ENCODE data around the gene MGAT1. TPM values are rescaled to one million over a fixed set of nuclear protein-coding genes. Genes with fewer than 3 reads are reported as not detected.

MGAT1 gene
- total RNA-seq, 1 experiment from 2014 or later = 53.0 TPM

DNA sequence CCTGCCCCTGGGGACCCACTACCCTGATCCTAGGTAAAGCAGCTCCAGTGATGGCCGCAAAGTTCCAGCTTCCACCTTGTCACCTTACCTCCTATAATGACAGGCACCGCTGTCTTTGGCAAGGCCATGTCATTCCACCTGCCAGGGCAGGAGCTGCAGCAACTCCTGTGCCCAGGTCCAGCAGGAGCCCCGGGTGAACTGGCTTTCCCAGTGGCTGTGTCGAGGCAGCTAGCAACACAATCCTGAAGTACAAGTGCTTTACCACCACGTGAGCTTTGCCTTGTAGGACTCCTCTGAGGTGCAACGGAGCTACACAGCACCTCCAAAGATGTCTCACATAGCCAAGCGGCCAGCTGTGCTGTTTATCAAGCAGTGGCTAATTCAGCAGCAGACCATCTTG, 20.7 kb upstream of the MGAT1 start:
- ChIA-PET POLR2A (no interaction called here), CTCF (interaction anchor here (1.4 kb wide), 1 partner anchor 10 kb away, joined by 5 read pairs; no protein-coding TSS in a partner anchor), RAD21 (ENCODE audit: low non-redundant PET in 1 of 2, low total read pairs in 2 of 2, uncharacterized antibody in 2 of 2, unreplicated experiment in 2 of 2) (no interaction called here)
- intact Hi-C loops (cut with micrococcal nuclease) = no loop called here
- Histone ChIP-seq H3K79me2 (ENCODE audit: insufficient read depth, low read length) (no peaks in the 10 kb centered on the region), H3K27ac (ENCODE audit: low read depth, low read length) (no peak overlapping the region), H4K20me1 (ENCODE audit: insufficient read depth) (no peaks in the 10 kb centered on the region), H3K9ac (ENCODE audit: low read length) (no peak overlapping the region), H3K27me3 (ENCODE audit: insufficient read depth, low read length) (no peaks in the 10 kb centered on the region), H3K9me3 (ENCODE audit: control insufficient read depth in 1 of 2, insufficient read depth in 1 of 2, low read depth in 1 of 2, low read length in 2 of 2) (no peaks in the 10 kb centered on the region), H3K4me1 (ENCODE audit: control insufficient read depth in 1 of 2, insufficient read depth in 2 of 2, low read length in 2 of 2) (peaks cover 0 to 14% of the 10 kb centered on the region in 2 experiments; a peak in 2 of 4 replicates), H3K36me3 (ENCODE audit: control insufficient read depth in 1 of 2, insufficient read depth in 2 of 2, low read length in 2 of 2) (no peaks in the 10 kb centered on the region), H3K4me2 (ENCODE audit: low read length) (no peak overlapping the region), H3K4me3 (replicated peaks in 1 of 2; ENCODE audit: low read depth in 1 of 2, low read length in 2 of 2) (no peak overlapping the region), H3K9me2 (ENCODE audit: insufficient read depth) (no peaks in the 10 kb centered on the region), H2AFZ (ENCODE audit: low read depth, low read length, poor library complexity, severe bottlenecking) (no peak overlapping the region)
- no peak for ATAC-seq
- TF ChIP-seq SRF (IDR thresholded peaks at IDR 0.05; ENCODE audit: low read depth) (no peak), EGR1 (IDR thresholded peaks at IDR 0.05; ENCODE audit: low read depth) (no peak), POLR2A (IDR thresholded peaks at IDR 0.05; ENCODE audit: borderline replicate concordance, extremely low read depth, insufficient read depth, insufficient read length) (no peak), ZFX (IDR thresholded peaks at IDR 0.05) (no peak), RAD21 (IDR thresholded peaks at IDR 0.05; ENCODE audit: low read depth) (no peak)
- no peak for DNase-seq (ENCODE audit: low read depth, low spot score)
- BruUV-seq (replicated peaks) = no TSS peak

DNA sequence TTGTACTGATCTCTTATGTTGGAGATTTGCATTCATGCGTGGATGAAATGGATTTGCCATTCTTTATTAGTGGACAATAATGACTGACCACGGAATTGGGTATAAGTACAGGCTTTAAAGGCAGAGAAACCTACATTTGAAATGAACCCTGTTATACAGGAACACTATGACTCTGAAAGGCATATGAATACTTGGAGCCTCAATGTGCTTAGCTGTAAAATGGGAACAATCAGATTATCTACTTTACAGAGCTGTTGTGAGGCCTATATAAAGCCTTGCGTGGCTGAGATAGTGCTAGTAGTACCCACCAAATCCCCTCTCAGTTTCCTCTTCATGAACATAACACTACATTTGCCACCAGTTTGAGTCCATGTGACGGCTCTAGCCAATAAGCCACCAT, 18.9 kb upstream of the MGAT1 start:
- H3K9me3 ChIP-seq (ENCODE audit: control insufficient read depth in 1 of 2, insufficient read depth in 1 of 2, low read depth in 1 of 2, low read length in 2 of 2) = no peaks in the 10 kb centered on the region
- no peaks in the 10 kb centered on the region for H3K27me3 ChIP-seq (ENCODE audit: insufficient read depth, low read length)
- DNase-seq (ENCODE audit: low read depth, low spot score) (no peak), ATAC-seq (no peak)
- no peak overlapping the region for H2AFZ ChIP-seq (ENCODE audit: low read depth, low read length, poor library complexity, severe bottlenecking)
- H3K9ac ChIP-seq (ENCODE audit: low read length) = no peak overlapping the region
- RAD21 ChIA-PET (ENCODE audit: low non-redundant PET in 1 of 2, low total read pairs in 2 of 2, uncharacterized antibody in 2 of 2, unreplicated experiment in 2 of 2) = no interaction called here
- no peak for TF ChIP-seq FOSL1 (IDR thresholded peaks at IDR 0.05; ENCODE audit: low read depth)
- TF ChIP-seq ZNF274 (IDR thresholded peaks at IDR 0.05; ENCODE audit: low read depth, low read length) = no peak
- TF ChIP-seq EGR1 (IDR thresholded peaks at IDR 0.05; ENCODE audit: low read depth) = no peak
- TF ChIP-seq CBX3 (IDR thresholded peaks at IDR 0.05; ENCODE audit: low read depth) = no peak
- H3K27ac ChIP-seq (ENCODE audit: low read depth, low read length) = no peak overlapping the region
- H3K4me1 ChIP-seq (ENCODE audit: control insufficient read depth in 1 of 2, insufficient read depth in 2 of 2, low read length in 2 of 2) = peaks cover 0 to 13% of the 10 kb centered on the region in 2 experiments; a peak in 2 of 4 replicates
- CTCF ChIA-PET = no interaction called here
- H3K4me3 ChIP-seq (replicated peaks in 1 of 2; ENCODE audit: low read depth in 1 of 2, low read length in 2 of 2) = no peak overlapping the region
- BruUV-seq (replicated peaks) = no TSS peak
- POLR2A ChIA-PET = no interaction called here
- no peak overlapping the region for H3K4me2 ChIP-seq (ENCODE audit: low read length)
- no peaks in the 10 kb centered on the region for H3K9me2 ChIP-seq (ENCODE audit: insufficient read depth)
- no peaks in the 10 kb centered on the region for H4K20me1 ChIP-seq (ENCODE audit: insufficient read depth)
- H3K36me3 ChIP-seq (ENCODE audit: control insufficient read depth in 1 of 2, insufficient read depth in 2 of 2, low read length in 2 of 2) = no peaks in the 10 kb centered on the region
- no peaks in the 10 kb centered on the region for H3K79me2 ChIP-seq (ENCODE audit: insufficient read depth, low read length)
- intact Hi-C loops (cut with micrococcal nuclease) = no loop called here
